Esophagus squamous epithelium (tissue), 4 donors: ENCODE data around the gene NUCB1.

ENCODE experiments used
- POLR2A ChIP-seq, 4 donors: fragments of 450-650 bp; IDR thresholded peaks; one replicate each; pipeline ENCODE4 v1.6.1; 2017; ENCODE audit warnings: antibody characterized with exemption in 4 of 4, mild to moderate bottlenecking in 4 of 4, moderate library complexity in 3 of 4
- TF ChIP-seq, protein P1 (sequence below), 6 experiments: fragments of 450-650 bp in 4 of 6; fragments of 200-600 bp in 2 of 6; sonication (generic) in 2 of 6; IDR thresholded peaks; one replicate each; pipeline ENCODE4 v1.5.1; 2016 to 2019; ENCODE audit warnings: antibody characterized with exemption in 6 of 6, mild to moderate bottlenecking in 4 of 6, moderate library complexity in 4 of 6

DNA sequence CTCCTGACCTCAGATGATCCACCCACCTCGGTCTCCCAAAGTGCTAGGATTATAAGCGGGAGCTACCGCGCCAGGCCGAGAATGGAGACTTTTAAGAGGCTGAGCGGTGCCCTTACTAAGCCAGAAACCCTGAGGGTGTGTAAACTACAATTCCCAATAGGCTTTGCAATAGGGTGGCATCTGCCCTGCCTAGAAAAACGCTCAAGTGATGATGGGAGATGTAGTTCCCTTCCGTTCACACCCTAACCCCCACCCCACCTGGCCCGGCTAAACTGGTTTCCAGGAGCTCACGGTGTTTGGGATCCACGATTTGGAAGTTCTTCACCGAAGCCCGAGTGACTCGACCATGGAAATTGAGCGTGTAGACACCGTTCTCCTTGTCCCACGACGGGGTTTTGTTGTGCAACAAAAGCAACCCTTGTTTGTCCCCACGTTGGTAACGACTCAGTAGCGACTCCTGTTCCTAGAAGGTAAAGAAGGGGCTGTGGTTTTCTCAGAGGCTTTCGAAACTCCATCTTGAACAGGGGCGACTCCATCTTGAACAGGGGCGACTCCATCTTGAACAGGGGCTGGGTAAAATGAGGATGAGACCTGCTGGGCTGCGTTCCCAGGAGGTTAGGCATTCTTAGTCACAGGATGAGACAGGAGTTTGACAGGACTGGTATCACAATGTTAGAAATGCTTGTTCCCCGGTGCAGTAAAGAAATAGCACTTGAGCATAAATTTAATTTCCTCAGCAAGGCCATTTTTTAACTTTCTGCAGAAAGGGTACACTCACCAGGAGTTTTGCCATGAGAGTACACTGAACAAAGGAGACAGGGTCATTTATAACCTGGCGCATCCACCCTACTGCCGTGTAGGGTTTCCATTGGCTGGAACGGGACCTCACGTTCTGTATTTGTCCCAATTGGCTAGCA lies 18.1 kb upstream of the NUCB1 start:
- TF ChIP-seq, protein P1, sequence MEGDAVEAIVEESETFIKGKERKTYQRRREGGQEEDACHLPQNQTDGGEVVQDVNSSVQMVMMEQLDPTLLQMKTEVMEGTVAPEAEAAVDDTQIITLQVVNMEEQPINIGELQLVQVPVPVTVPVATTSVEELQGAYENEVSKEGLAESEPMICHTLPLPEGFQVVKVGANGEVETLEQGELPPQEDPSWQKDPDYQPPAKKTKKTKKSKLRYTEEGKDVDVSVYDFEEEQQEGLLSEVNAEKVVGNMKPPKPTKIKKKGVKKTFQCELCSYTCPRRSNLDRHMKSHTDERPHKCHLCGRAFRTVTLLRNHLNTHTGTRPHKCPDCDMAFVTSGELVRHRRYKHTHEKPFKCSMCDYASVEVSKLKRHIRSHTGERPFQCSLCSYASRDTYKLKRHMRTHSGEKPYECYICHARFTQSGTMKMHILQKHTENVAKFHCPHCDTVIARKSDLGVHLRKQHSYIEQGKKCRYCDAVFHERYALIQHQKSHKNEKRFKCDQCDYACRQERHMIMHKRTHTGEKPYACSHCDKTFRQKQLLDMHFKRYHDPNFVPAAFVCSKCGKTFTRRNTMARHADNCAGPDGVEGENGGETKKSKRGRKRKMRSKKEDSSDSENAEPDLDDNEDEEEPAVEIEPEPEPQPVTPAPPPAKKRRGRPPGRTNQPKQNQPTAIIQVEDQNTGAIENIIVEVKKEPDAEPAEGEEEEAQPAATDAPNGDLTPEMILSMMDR (IDR thresholded peaks at IDR 0.05): no peak
- TF ChIP-seq POLR2A (IDR thresholded peaks at IDR 0.05): no peak
